GM23248 (cell line): ENCODE data around the gene CACNA2D1. TPM values are rescaled to one million over a fixed set of nuclear protein-coding genes. Genes with fewer than 3 reads are reported as not detected.

Experiments used
- DNase-seq: peaks from one replicate; pipeline ENCODE4 v3.0.0-alpha.2; 2015
- H2AFZ ChIP-seq: fragments of 200-600 bp; sonication (generic); 2 replicates; pipeline ENCODE4 v1.6.1; 2016; ENCODE audit warnings: antibody characterized with exemption
- H3F3A ChIP-seq: fragments of 200-600 bp; sonication (generic); 2 replicates; pipeline ENCODE4 v1.6.1; 2016; ENCODE audit warnings: mild to moderate bottlenecking, antibody characterized with exemption, mixed run types; ENCODE audit not compliant: insufficient read depth
- H3K27ac ChIP-seq: fragments of 200-600 bp; sonication (generic); 2 replicates; pipeline ENCODE4 v1.5.1; 2016; ENCODE audit warnings: mild to moderate bottlenecking
- H3K27me3 ChIP-seq: fragments of 200-600 bp; sonication (generic); replicated peaks from 2 replicates; pipeline ENCODE4 v1.6.1; 2016; ENCODE audit warnings: mild to moderate bottlenecking; ENCODE audit not compliant: insufficient read depth
- H3K36me3 ChIP-seq: fragments of 200-600 bp; sonication (generic); 2 replicates; pipeline ENCODE4 v1.6.1; 2016; ENCODE audit warnings: low read depth, mild to moderate bottlenecking
- H3K4me1 ChIP-seq: fragments of 200-600 bp; sonication (generic); 2 replicates; pipeline ENCODE4 v1.6.1; 2016; ENCODE audit warnings: mild to moderate bottlenecking; ENCODE audit not compliant: insufficient read depth
- H3K4me2 ChIP-seq: fragments of 200-600 bp; sonication (generic); one replicate; pipeline ENCODE4 v1.6.1; 2016; ENCODE audit warnings: mild to moderate bottlenecking; ENCODE audit not compliant: unreplicated experiment
- H3K4me3 ChIP-seq: fragments of 200-600 bp; sonication (generic); 2 replicates; pipeline ENCODE4 v1.5.1; 2016; ENCODE audit warnings: mild to moderate bottlenecking
- H3K79me2 ChIP-seq: fragments of 200-600 bp; sonication (generic); 2 replicates; pipeline ENCODE4 v1.6.1; 2016; ENCODE audit warnings: mild to moderate bottlenecking; ENCODE audit not compliant: insufficient read depth
- H3K9ac ChIP-seq: fragments of 200-600 bp; sonication (generic); 2 replicates; pipeline ENCODE4 v1.6.1; 2016; ENCODE audit warnings: mild to moderate bottlenecking
- H3K9me2 ChIP-seq: fragments of 200-600 bp; sonication (generic); 2 replicates; pipeline ENCODE4 v1.6.1; 2016; ENCODE audit warnings: mixed run types, mild to moderate bottlenecking, moderate library complexity; ENCODE audit not compliant: insufficient read depth
- H3K9me3 ChIP-seq: fragments of 200-600 bp; sonication (generic); one replicate; pipeline ENCODE4 v1.6.1; 2017; ENCODE audit warnings: low read depth
- H4K20me1 ChIP-seq: fragments of 200-600 bp; sonication (generic); 2 replicates; pipeline ENCODE4 v1.6.0; 2016; ENCODE audit not compliant: insufficient read depth
- EZH2 ChIP-seq: fragments of 200-600 bp; sonication (generic); IDR thresholded peaks from 2 replicates; pipeline ENCODE4 v1.6.1; 2018; ENCODE audit warnings: antibody characterized with exemption, mild to moderate bottlenecking; ENCODE audit not compliant: insufficient read depth, poor library complexity, severe bottlenecking
- EZH2phosphoT487 ChIP-seq: fragments of 200-600 bp; sonication (generic); IDR thresholded peaks from 2 replicates; pipeline ENCODE4 v1.6.1; 2018; ENCODE audit warnings: antibody characterized with exemption, moderate library complexity, mild to moderate bottlenecking, low read depth; ENCODE audit not compliant: insufficient read depth
- WGBS, 2 experiments: methylation state at CpG; one replicate each; pipeline ENCODE4 v1.1.6; 2015 to 2017; ENCODE audit warnings: low lambda C conversion rate in 2 of 2, low coverage in 1 of 2; ENCODE audit errors: missing lambda C conversion rate in 2 of 2; 5-methylcytosine and 5-hydroxymethylcytosine counted together
- in situ Hi-C: fragments of 300-500 bp; cut with MboI; formaldehyde crosslinking; loops from 2 replicates; pipeline ENCODE4 v1.15.0; 2020
- polyA plus RNA-seq: library from polyadenylated mRNA; unstranded; fragments of >200 nt; fragmentation: Nextera tagmentation; extraction: Ambion mirVana; gene quantifications from 2 replicates; pipeline ENCODE4 v1.2.1, GENCODE V29; 2016
- total RNA-seq: library from RNA; depleted of rRNA; stranded (reverse); fragments of >200 nt; shearing (Covaris generic); gene quantifications from 2 replicates; pipeline ENCODE4 v1.2.3, GENCODE V29; 2014

Gene CACNA2D1
- total and polyA plus RNA-seq, 2 experiments from 2014 or later: 7.7 to 21.2 TPM

- in situ Hi-C loops: no loop called here
- H3K27ac ChIP-seq: no peak overlapping the region
Measured at GRCh38 chr7:82266081-82266480, 177.5 kb downstream of the CACNA2D1 start.

GRCh38 chr7:82264783-82265305 is 178.7 kb downstream of the CACNA2D1 start:
- Histone ChIP-seq H3K9ac (no peak overlapping the region), H3K9me3 (no peaks in the 10 kb centered on the region), H3K79me2 (no peaks in the 10 kb centered on the region), H4K20me1 (no peaks in the 10 kb centered on the region), H3K4me1 (no peaks in the 10 kb centered on the region), H3K36me3 (no peaks in the 10 kb centered on the region), H3K27me3 (no peaks in the 10 kb centered on the region), H3K4me2 (no peak overlapping the region), H3F3A (no peaks in the 10 kb centered on the region), H3K9me2 (no peaks in the 10 kb centered on the region), H3K4me3 (no peak overlapping the region), H3K27ac (no peak overlapping the region), H2AFZ (no peak overlapping the region)
- WGBS, 2 experiments: 72 to 76% methylated on average over 3 of the region's 3 CpGs
- TF ChIP-seq EZH2 (no peak), EZH2phosphoT487 (no peak)
- in situ Hi-C loops: no loop called here
- DNase-seq: no peak

More at GRCh38 chr7:82266081-82266480, 177.5 kb downstream of the CACNA2D1 start:
- Histone ChIP-seq H3K4me2 (no peak overlapping the region), H3K27me3 (no peaks in the 10 kb centered on the region), H2AFZ (no peak overlapping the region), H3K79me2 (no peaks in the 10 kb centered on the region), H4K20me1 (no peaks in the 10 kb centered on the region; the same call in 1 of the 2 replicates), H3K4me1 (no peaks in the 10 kb centered on the region), H3K9me3 (no peaks in the 10 kb centered on the region), H3K9me2 (no peaks in the 10 kb centered on the region), H3K36me3 (no peaks in the 10 kb centered on the region), H3K4me3 (no peak overlapping the region), H3F3A (no peaks in the 10 kb centered on the region), H3K9ac (no peak overlapping the region)
- no peak for TF ChIP-seq EZH2phosphoT487
- DNase-seq: no peak

- TF ChIP-seq EZH2 (no peak), EZH2phosphoT487 (no peak)
- DNase-seq: no peak
Measured at GRCh38 chr7:82263920-82264782, 179.4 kb downstream of the CACNA2D1 start.

GRCh38 chr7:82258181-82258580 is 185.4 kb downstream of the CACNA2D1 start:
- TF ChIP-seq EZH2phosphoT487 (no peak), EZH2 (no peak)
- Histone ChIP-seq H3K4me1 (no peaks in the 10 kb centered on the region), H4K20me1 (no peaks in the 10 kb centered on the region), H3K79me2 (no peaks in the 10 kb centered on the region), H3F3A (no peaks in the 10 kb centered on the region), H3K9me3 (no peaks in the 10 kb centered on the region), H3K9me2 (no peaks in the 10 kb centered on the region), H3K4me3 (no peak overlapping the region), H3K9ac (no peak overlapping the region), H3K4me2 (no peak overlapping the region), H3K36me3 (no peaks in the 10 kb centered on the region), H2AFZ (no peak overlapping the region), H3K27me3 (no peaks in the 10 kb centered on the region), H3K27ac (no peak overlapping the region)
- WGBS, 2 experiments: 54 to 59% methylated on average over 2 of the region's 2 CpGs
- DNase-seq: no peak
- in situ Hi-C loops: no loop called here

More at GRCh38 chr7:82263920-82264782, 179.4 kb downstream of the CACNA2D1 start:
- Histone ChIP-seq H3K4me2 (no peak overlapping the region), H3K36me3 (no peaks in the 10 kb centered on the region), H3K79me2 (no peaks in the 10 kb centered on the region), H3F3A (no peaks in the 10 kb centered on the region), H2AFZ (no peak overlapping the region), H3K4me3 (no peak overlapping the region), H3K9me3 (no peaks in the 10 kb centered on the region), H3K27ac (no peak overlapping the region), H4K20me1 (no peaks in the 10 kb centered on the region), H3K9ac (no peak overlapping the region), H3K4me1 (no peaks in the 10 kb centered on the region), H3K27me3 (no peaks in the 10 kb centered on the region), H3K9me2 (no peaks in the 10 kb centered on the region)
- in situ Hi-C loops: no loop called here
- 64% methylated on average over 3 of the region's 3 CpGs for WGBS, 2 experiments
